Psoas muscle (tissue), 8 donors: Measurements from ENCODE around the gene RAB4B. TPM values are rescaled to one million over a fixed set of nuclear protein-coding genes. Genes with fewer than 3 reads are reported as not detected.

Experiments
- ATAC-seq, 4 donors: fragments of 200-7000 bp; cut with Tn5 transposase; one replicate each; pipeline ENCODE4 v1.9.1; 2020; ENCODE audit warnings: moderate library complexity in 3 of 4, mild to moderate bottlenecking in 2 of 4
- DNase-seq, 2 donors: peaks; one replicate each; pipeline ENCODE4 v3.0.0-alpha.2; 2020
- H3K27ac ChIP-seq: fragments of 200-600 bp; one replicate; pipeline ENCODE4 v1.8.0; 2022
- H3K27me3 ChIP-seq, 3 donors: fragments of 200-600 bp in 1 of 3; one replicate each; pipeline versions ENCODE4 v1.6.1 to v1.8.0; 2013 to 2022; ENCODE audit warnings: low read length in 2 of 3, mild to moderate bottlenecking in 2 of 3, moderate library complexity in 1 of 3; ENCODE audit not compliant: insufficient read depth in 3 of 3
- H3K36me3 ChIP-seq, 2 donors: fragments of 200-600 bp in 1 of 2; one replicate each; pipeline versions ENCODE4 v1.6.1 to v1.8.0; 2013 to 2022; ENCODE audit warnings: low read depth in 1 of 2, mild to moderate bottlenecking in 1 of 2, moderate library complexity in 1 of 2; ENCODE audit not compliant: insufficient read depth in 1 of 2
- H3K4me1 ChIP-seq: fragments of 200-600 bp; one replicate; pipeline ENCODE4 v1.8.0; 2022
- H3K4me3 ChIP-seq: fragments of 200-600 bp; one replicate; pipeline ENCODE4 v1.8.0; 2022; ENCODE audit warnings: mild to moderate bottlenecking
- H3K9me3 ChIP-seq: fragments of 200-600 bp; one replicate; pipeline ENCODE4 v1.8.0; 2022
- CTCF ChIP-seq: fragments of 200-600 bp; IDR thresholded peaks from one replicate; pipeline ENCODE4 v1.8.0; 2022; ENCODE audit warnings: antibody characterized with exemption
- WGBS, 3 donors: extraction: QIAGEN DNeasy Blood & Tissue Kit; methylation state at CpG; one replicate each; pipeline versions ENCODE4 v1.1.6 to v1.1.7; 2013; 5-methylcytosine and 5-hydroxymethylcytosine counted together
- intact Hi-C, 2 donors: fragments of 100-400 bp; cut with DNase I; formaldehyde crosslinking; loops; one replicate each; pipeline versions ENCODE4 v1.11.0 to v1.14.2; 2022
- polyA plus RNA-seq, 3 donors: library from polyadenylated mRNA; stranded (reverse); fragments of 200-250 nt; gene quantifications; one replicate each; pipeline ENCODE4 v1.2.3, GENCODE V29; 2013
- total RNA-seq, 4 donors: library from RNA; stranded (reverse); fragmentation: NEBNext Ultra II Directional in 2 of 4; extraction: Animal tissue kit (Norgen Biotek cat#: 25700) in 2 of 4; gene quantifications; one replicate each; pipeline versions ENCODE4 v1.2.1 to v1.2.4, GENCODE V29; 2021 to 2023
- donor health status: healthy with polysubstance abuse.
- donor health status: DM: no; HTN: no; CAD: no; lungs with moderate emphysema.
- donor health status: Bipolar disorder and iron deficiency.
- donor health status: healthy.
- donor health status: DM: yes; HTN: yes; CAD: no.
- donor health status: DM: no; HTN: no; CAD: no.
- donor health status: DM: no; HTN: no; CAD: no.
- donor health status: DM: yes; HTN: yes; CAD: no.

Gene RAB4B
- total and polyA plus RNA-seq, 7 donors = 8.2 to 28.7 (median 14.5) TPM

DNA sequence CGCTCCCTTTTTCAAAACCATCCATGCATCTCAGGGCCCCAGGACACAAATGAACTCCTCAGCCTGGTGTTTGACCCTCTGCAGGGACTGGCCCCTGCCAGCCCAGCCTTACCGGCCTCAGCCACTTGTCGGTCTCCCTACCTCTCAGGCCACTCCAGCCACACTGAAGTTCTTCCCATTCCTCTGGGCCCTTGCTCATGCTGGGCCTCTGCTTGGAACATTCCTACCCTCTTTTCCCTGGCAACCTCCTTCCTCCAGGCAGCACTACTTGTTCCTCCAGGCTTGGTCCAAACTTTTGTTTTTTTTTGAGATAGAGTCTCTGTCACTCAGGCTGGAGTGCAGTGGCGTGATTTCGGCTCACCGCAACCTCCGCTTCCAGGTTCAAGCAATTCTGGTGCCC lies 13.3 kb downstream of the RAB4B start:
- Histone ChIP-seq H3K36me3 (peaks cover 0 to 11% of the 10 kb centered on the region in 2 donors), H3K9me3 (no peaks in the 10 kb centered on the region), H3K27ac (no peak overlapping the region), H3K4me3 (no peak overlapping the region), H3K4me1 (no peaks in the 10 kb centered on the region), H3K27me3 (no peaks in the 10 kb centered on the region)
- intact Hi-C loops = no loop called here
- 63 to 96% (median 90%) methylated on average over 7 of the region's 7 CpGs for WGBS, 3 donors
- TF ChIP-seq CTCF = no peak
- peak in 1 of 4 donors; percentile 26 for ATAC-seq
- DNase-seq = no peak

GRCh38 chr19:40791996-40792395 lies 13.9 kb downstream of the RAB4B start:
- TF ChIP-seq CTCF = no peak
- no peaks in the 10 kb centered on the region for H3K27me3 ChIP-seq
- no peak overlapping the region for H3K4me3 ChIP-seq
- H3K9me3 ChIP-seq = no peaks in the 10 kb centered on the region
- DNase-seq (no peak), ATAC-seq (no peak)
- H3K27ac ChIP-seq = no peak overlapping the region
- intact Hi-C loops = no loop called here
- H3K36me3 ChIP-seq = peaks cover 0 to 5% of the 10 kb centered on the region in 2 donors
- no peaks in the 10 kb centered on the region for H3K4me1 ChIP-seq
- WGBS, 3 donors = 75 to 77% (median 76%) methylated on average over 3 of the region's 3 CpGs

- H3K4me3 ChIP-seq = no peak overlapping the region
- ATAC-seq (no peak), DNase-seq (no peak)
- peaks cover 24% of the 10 kb centered on the region for H3K4me1 ChIP-seq
- H3K27ac ChIP-seq = no peak overlapping the region
- intact Hi-C loops = loop anchor here in 1 of 2 donors (5.0 kb wide), 1 partner anchor 45 kb away; the partner anchor contains the start of genes ACTMAP and SNRPA
- no peaks in the 10 kb centered on the region for H3K9me3 ChIP-seq
- no peak for TF ChIP-seq CTCF
- H3K36me3 ChIP-seq = peaks cover 0 to 14% of the 10 kb centered on the region in 2 donors
- WGBS, 3 donors = 93 to 96% (median 94%) methylated on average over 14 of the region's 14 CpGs
- no peaks in the 10 kb centered on the region for H3K27me3 ChIP-seq
Measured at GRCh38 chr19:40797166-40797962, 19.3 kb downstream of the RAB4B start.

- intact Hi-C loops = loop anchor here in 1 of 2 donors (1.0 to 5.0 kb wide), 2 partner anchors 20 to 46 kb away; partner anchors contain the start of genes ACTMAP, RAB4B and SNRPA
- peak; percentile 68 to 81 for DNase-seq
- peak; percentile 26 for TF ChIP-seq CTCF
- 10 to 18% (median 12%) methylated on average over 27 to 28 of the region's 28 CpGs for WGBS, 3 donors
- peaks cover 0 to 14% of the 10 kb centered on the region in 2 donors for H3K36me3 ChIP-seq
- peaks cover 31% of the 10 kb centered on the region for H3K4me1 ChIP-seq
- peak; percentile 21 to 52 (median 50) for ATAC-seq
- H3K27me3 ChIP-seq = no peaks in the 10 kb centered on the region
- H3K9me3 ChIP-seq = no peaks in the 10 kb centered on the region
- peak overlapping the region; percentile 89 for H3K27ac ChIP-seq
- H3K4me3 ChIP-seq = peak overlapping the region; percentile 95
Measured at GRCh38 chr19:40797963-40798682, 20.1 kb downstream of the RAB4B start.
